DOHH2 (cell line): ENCODE measurements around the gene SCAMP4.

Experiments used
- CTCF ChIP-seq: fragments of 200-600 bp; sonication (generic); IDR thresholded peaks from one replicate; pipeline ENCODE4 v1.5.1; 2014; ENCODE audit warnings: antibody characterized with exemption, mild to moderate bottlenecking, low read depth, low read length; ENCODE audit not compliant: poor library complexity, severe bottlenecking
- EZH2phosphoT487 ChIP-seq: fragments of 200-600 bp; sonication (generic); IDR thresholded peaks from 2 replicates; pipeline ENCODE4 v1.6.1; 2017; ENCODE audit warnings: borderline replicate concordance, mild to moderate bottlenecking, antibody characterized with exemption, low read length, moderate library complexity, mixed read lengths

DNA sequence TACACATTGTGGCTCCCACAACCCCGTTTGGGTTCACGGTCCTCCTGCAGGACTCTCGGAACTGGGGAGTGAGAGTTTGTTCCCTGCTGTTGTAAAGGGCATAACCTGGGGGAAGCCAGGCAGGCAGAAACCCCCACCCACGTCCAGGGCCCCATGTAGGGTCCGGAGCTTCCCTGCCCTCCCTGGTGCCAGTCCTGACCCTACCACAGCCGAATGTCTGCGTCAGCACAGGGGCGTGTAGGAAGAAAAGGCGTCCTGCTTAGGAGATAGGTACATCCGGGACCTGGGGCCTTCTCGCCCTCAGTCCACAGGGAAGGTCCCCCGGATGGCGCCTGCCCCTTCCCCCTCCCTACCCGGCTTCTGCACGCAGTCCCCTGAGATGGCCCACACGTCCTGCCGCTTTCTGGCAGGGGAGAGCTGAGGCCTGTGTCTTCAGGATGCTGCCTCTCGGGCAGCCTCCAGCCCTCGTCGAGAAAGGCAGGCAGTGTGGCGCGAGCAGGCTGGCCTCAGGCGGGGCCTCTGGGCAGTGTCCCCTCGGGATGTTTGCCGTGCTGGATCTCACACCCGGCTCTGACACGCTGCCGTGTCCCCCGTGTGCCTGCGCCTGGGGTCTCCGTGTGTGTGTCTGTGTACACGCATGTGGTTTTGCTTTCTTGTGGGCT, 54.9 kb downstream of the SCAMP4 start:
- no peak for TF ChIP-seq CTCF
- TF ChIP-seq EZH2phosphoT487 = no peak
